Mucosa of descending colon (tissue), 3 donors: ENCODE data around the gene SMTNL2. TPM values are rescaled to one million over a fixed set of nuclear protein-coding genes. Genes with fewer than 3 reads are reported as not detected.

ENCODE experiments used
- ATAC-seq: fragments of 200-7000 bp; cut with Tn5 transposase; one replicate; pipeline ENCODE4 v1.9.1; 2020; ENCODE audit warnings: mild to moderate bottlenecking, moderate library complexity
- DNase-seq, 3 donors: peaks; one replicate each; pipeline ENCODE4 v3.0.0-alpha.2; 2020
- H3K36me3 ChIP-seq: fragments of 200-600 bp; one replicate; pipeline ENCODE4 v1.8.0; 2021; ENCODE audit warnings: low read depth, mild to moderate bottlenecking
- H3K4me1 ChIP-seq: fragments of 200-600 bp; one replicate; pipeline ENCODE4 v1.8.0; 2021; ENCODE audit warnings: low read depth, mild to moderate bottlenecking
- H3K4me3 ChIP-seq: fragments of 200-600 bp; one replicate; pipeline ENCODE4 v1.8.0; 2021; ENCODE audit warnings: mild to moderate bottlenecking
- H3K9me3 ChIP-seq: fragments of 200-600 bp; one replicate; pipeline ENCODE4 v1.8.0; 2021; ENCODE audit warnings: mild to moderate bottlenecking
- CTCF ChIP-seq: fragments of 200-600 bp; IDR thresholded peaks from one replicate; pipeline ENCODE4 v1.8.0; 2022; ENCODE audit warnings: antibody characterized with exemption, mild to moderate bottlenecking
- intact Hi-C, 2 donors: fragments of 100-400 bp; cut with DNase I in 1 of 2; cut with micrococcal nuclease in 1 of 2; formaldehyde crosslinking; loops; one replicate each; pipeline versions ENCODE4 v1.11.0 to v1.11.1; 2022; cut with DNase I, micrococcal nuclease
- total RNA-seq, 3 donors: library from RNA; stranded (reverse); fragmentation: NEBNext Ultra II Directional in 2 of 3; extraction: Animal tissue kit (Norgen Biotek cat#: 25700) in 2 of 3; gene quantifications; one replicate each; pipeline versions ENCODE4 v1.2.1 to v1.2.4, GENCODE V29; 2021 to 2023
- donor health status: DM: no; HTN: no; CAD: no; lungs with moderate emphysema.
- donor health status: DM: no; HTN: no; CAD: no.
- donor health status: DM: no; HTN: yes; CAD: no.

The SMTNL2 gene
- total RNA-seq, 3 donors from 2014 or later, result 0.12 to 1.5 (median 1.1) TPM

GRCh38 chr17:4607773-4608187 lies 23.5 kb downstream of the SMTNL2 start:
- Histone ChIP-seq H3K36me3 (no peaks in the 10 kb centered on the region), H3K9me3 (no peaks in the 10 kb centered on the region), H3K4me1 (no peaks in the 10 kb centered on the region), H3K4me3 (no peak overlapping the region)
- peak; percentile 33 for ATAC-seq
- no peak for TF ChIP-seq CTCF
- intact Hi-C loops, result no loop called here
- peak in 1 of 3 donors; percentile 67 for DNase-seq

- H3K4me1 ChIP-seq, result no peaks in the 10 kb centered on the region
Observed at GRCh38 chr17:4609761-4610160, 25.4 kb downstream of the SMTNL2 start.

GRCh38 chr17:4610162-4610561 lies 25.8 kb downstream of the SMTNL2 start:
- no peaks in the 10 kb centered on the region for H3K36me3 ChIP-seq
- ATAC-seq, result peak; percentile 51
- intact Hi-C loops, result no loop called here
- no peak overlapping the region for H3K4me3 ChIP-seq
- H3K9me3 ChIP-seq, result no peaks in the 10 kb centered on the region
- DNase-seq, result no peak
- TF ChIP-seq CTCF, result no peak
- H3K4me1 ChIP-seq, result no peaks in the 10 kb centered on the region

More at GRCh38 chr17:4609761-4610160, 25.4 kb downstream of the SMTNL2 start:
- ATAC-seq (no peak), DNase-seq (no peak)
- Histone ChIP-seq H3K4me3 (no peak overlapping the region), H3K36me3 (no peaks in the 10 kb centered on the region), H3K9me3 (no peaks in the 10 kb centered on the region)
- intact Hi-C loops, result no loop called here
- TF ChIP-seq CTCF, result no peak

- TF ChIP-seq CTCF, result no peak
- ATAC-seq, result peak; percentile 26
- no peaks in the 10 kb centered on the region for H3K36me3 ChIP-seq
- H3K4me1 ChIP-seq, result no peaks in the 10 kb centered on the region
- intact Hi-C loops, result no loop called here
- H3K4me3 ChIP-seq, result no peak overlapping the region
- no peaks in the 10 kb centered on the region for H3K9me3 ChIP-seq
- DNase-seq, result no peak
Observed at GRCh38 chr17:4610656-4611055, 26.3 kb downstream of the SMTNL2 start.

- ATAC-seq, result no peak
- no peak for TF ChIP-seq CTCF
Observed at GRCh38 chr17:4616476-4616875, 32.1 kb downstream of the SMTNL2 start.

GRCh38 chr17:4617090-4617489 lies 32.8 kb downstream of the SMTNL2 start:
- H3K9me3 ChIP-seq, result no peaks in the 10 kb centered on the region
- intact Hi-C loops, result no loop called here
- DNase-seq (no peak), ATAC-seq (no peak)
- TF ChIP-seq CTCF, result no peak
- no peak overlapping the region for H3K4me3 ChIP-seq
- no peaks in the 10 kb centered on the region for H3K4me1 ChIP-seq
- no peaks in the 10 kb centered on the region for H3K36me3 ChIP-seq

More at GRCh38 chr17:4616476-4616875, 32.1 kb downstream of the SMTNL2 start:
- intact Hi-C loops, result no loop called here
- DNase-seq, result no peak
- H3K4me1 ChIP-seq, result no peaks in the 10 kb centered on the region
- no peaks in the 10 kb centered on the region for H3K9me3 ChIP-seq
- H3K4me3 ChIP-seq, result no peak overlapping the region
- H3K36me3 ChIP-seq, result no peaks in the 10 kb centered on the region
